ENCODE data around the gene GPR65. TPM values are rescaled to one million over a fixed set of nuclear protein-coding genes. Genes with fewer than 3 reads are reported as not detected.

The GPR65 gene
- total and polyA plus RNA-seq, 2 experiments from 2014 or later: not detected

- no peaks in the 10 kb centered on the region for H3K79me2 ChIP-seq (replicated peaks; ENCODE audit: insufficient read depth)
- H3K4me1 Mint-ChIP-seq: peaks cover 5% of the 10 kb centered on the region; the same call in 2 of the 3 replicates
- H4K20me1 ChIP-seq (replicated peaks; ENCODE audit: insufficient read depth): no peaks in the 10 kb centered on the region
- H3K9me2 ChIP-seq (ENCODE audit: insufficient read depth): peaks cover 9% of the 10 kb centered on the region; the same call in 1 of the 2 replicates
- no peak overlapping the region for H3K27ac Mint-ChIP-seq
- H3K27ac ChIP-seq (ENCODE audit: low read depth): no peak overlapping the region
- no peak overlapping the region for H2AFZ ChIP-seq
- no peaks in the 10 kb centered on the region for H3K36me3 ChIP-seq (ENCODE audit: insufficient read depth)
- H3K4me1 ChIP-seq (ENCODE audit: insufficient read depth): no peaks in the 10 kb centered on the region
- peaks cover 2% of the 10 kb centered on the region for H3K27me3 Mint-ChIP-seq (ENCODE audit: insufficient read depth, low read depth, poor library complexity)
- no peak for DNase-seq (ENCODE audit: low spot score)
- H3K4me2 ChIP-seq: no peak overlapping the region
- no peaks in the 10 kb centered on the region; the same call in 2 of the 3 replicates for H3K36me3 Mint-ChIP-seq (ENCODE audit: low read depth)
- H3K4me3 Mint-ChIP-seq: no peak overlapping the region
- ATAC-seq: no peak
- TF ChIP-seq POLR2AphosphoS5 (IDR thresholded peaks at IDR 0.05; ENCODE audit: low read depth) (no peak), NANOG (IDR thresholded peaks at IDR 0.05; ENCODE audit: borderline replicate concordance) (no peak), STAT1 (IDR thresholded peaks at IDR 0.05; ENCODE audit: unreplicated experiment) (no peak), REST (IDR thresholded peaks at IDR 0.05; ENCODE audit: unreplicated experiment) (no peak), EZH2phosphoT487 (IDR thresholded peaks at IDR 0.05; ENCODE audit: unreplicated experiment) (no peak), ETS1 (IDR thresholded peaks at IDR 0.05) (no peak), EZH2 (IDR thresholded peaks at IDR 0.05; ENCODE audit: low read depth, unreplicated experiment) (no peak), ZNF114 (CRISPR knock-in tag; IDR thresholded peaks at IDR 0.05) (no peak), CREB1 (CRISPR knock-in tag; IDR thresholded peaks at IDR 0.05; ENCODE audit: low read depth) (no peak), JUNB (IDR thresholded peaks at IDR 0.05; ENCODE audit: unreplicated experiment) (no peak), ZNF331 (CRISPR knock-in tag; IDR thresholded peaks at IDR 0.05; ENCODE audit: low read depth) (no peak)
- TF ChIP-seq, protein P1, sequence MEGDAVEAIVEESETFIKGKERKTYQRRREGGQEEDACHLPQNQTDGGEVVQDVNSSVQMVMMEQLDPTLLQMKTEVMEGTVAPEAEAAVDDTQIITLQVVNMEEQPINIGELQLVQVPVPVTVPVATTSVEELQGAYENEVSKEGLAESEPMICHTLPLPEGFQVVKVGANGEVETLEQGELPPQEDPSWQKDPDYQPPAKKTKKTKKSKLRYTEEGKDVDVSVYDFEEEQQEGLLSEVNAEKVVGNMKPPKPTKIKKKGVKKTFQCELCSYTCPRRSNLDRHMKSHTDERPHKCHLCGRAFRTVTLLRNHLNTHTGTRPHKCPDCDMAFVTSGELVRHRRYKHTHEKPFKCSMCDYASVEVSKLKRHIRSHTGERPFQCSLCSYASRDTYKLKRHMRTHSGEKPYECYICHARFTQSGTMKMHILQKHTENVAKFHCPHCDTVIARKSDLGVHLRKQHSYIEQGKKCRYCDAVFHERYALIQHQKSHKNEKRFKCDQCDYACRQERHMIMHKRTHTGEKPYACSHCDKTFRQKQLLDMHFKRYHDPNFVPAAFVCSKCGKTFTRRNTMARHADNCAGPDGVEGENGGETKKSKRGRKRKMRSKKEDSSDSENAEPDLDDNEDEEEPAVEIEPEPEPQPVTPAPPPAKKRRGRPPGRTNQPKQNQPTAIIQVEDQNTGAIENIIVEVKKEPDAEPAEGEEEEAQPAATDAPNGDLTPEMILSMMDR (conservative IDR thresholded peaks at IDR 0.05; ENCODE audit: low read depth in 2 of 2): no peak
- TF ChIP-seq, protein P2, sequence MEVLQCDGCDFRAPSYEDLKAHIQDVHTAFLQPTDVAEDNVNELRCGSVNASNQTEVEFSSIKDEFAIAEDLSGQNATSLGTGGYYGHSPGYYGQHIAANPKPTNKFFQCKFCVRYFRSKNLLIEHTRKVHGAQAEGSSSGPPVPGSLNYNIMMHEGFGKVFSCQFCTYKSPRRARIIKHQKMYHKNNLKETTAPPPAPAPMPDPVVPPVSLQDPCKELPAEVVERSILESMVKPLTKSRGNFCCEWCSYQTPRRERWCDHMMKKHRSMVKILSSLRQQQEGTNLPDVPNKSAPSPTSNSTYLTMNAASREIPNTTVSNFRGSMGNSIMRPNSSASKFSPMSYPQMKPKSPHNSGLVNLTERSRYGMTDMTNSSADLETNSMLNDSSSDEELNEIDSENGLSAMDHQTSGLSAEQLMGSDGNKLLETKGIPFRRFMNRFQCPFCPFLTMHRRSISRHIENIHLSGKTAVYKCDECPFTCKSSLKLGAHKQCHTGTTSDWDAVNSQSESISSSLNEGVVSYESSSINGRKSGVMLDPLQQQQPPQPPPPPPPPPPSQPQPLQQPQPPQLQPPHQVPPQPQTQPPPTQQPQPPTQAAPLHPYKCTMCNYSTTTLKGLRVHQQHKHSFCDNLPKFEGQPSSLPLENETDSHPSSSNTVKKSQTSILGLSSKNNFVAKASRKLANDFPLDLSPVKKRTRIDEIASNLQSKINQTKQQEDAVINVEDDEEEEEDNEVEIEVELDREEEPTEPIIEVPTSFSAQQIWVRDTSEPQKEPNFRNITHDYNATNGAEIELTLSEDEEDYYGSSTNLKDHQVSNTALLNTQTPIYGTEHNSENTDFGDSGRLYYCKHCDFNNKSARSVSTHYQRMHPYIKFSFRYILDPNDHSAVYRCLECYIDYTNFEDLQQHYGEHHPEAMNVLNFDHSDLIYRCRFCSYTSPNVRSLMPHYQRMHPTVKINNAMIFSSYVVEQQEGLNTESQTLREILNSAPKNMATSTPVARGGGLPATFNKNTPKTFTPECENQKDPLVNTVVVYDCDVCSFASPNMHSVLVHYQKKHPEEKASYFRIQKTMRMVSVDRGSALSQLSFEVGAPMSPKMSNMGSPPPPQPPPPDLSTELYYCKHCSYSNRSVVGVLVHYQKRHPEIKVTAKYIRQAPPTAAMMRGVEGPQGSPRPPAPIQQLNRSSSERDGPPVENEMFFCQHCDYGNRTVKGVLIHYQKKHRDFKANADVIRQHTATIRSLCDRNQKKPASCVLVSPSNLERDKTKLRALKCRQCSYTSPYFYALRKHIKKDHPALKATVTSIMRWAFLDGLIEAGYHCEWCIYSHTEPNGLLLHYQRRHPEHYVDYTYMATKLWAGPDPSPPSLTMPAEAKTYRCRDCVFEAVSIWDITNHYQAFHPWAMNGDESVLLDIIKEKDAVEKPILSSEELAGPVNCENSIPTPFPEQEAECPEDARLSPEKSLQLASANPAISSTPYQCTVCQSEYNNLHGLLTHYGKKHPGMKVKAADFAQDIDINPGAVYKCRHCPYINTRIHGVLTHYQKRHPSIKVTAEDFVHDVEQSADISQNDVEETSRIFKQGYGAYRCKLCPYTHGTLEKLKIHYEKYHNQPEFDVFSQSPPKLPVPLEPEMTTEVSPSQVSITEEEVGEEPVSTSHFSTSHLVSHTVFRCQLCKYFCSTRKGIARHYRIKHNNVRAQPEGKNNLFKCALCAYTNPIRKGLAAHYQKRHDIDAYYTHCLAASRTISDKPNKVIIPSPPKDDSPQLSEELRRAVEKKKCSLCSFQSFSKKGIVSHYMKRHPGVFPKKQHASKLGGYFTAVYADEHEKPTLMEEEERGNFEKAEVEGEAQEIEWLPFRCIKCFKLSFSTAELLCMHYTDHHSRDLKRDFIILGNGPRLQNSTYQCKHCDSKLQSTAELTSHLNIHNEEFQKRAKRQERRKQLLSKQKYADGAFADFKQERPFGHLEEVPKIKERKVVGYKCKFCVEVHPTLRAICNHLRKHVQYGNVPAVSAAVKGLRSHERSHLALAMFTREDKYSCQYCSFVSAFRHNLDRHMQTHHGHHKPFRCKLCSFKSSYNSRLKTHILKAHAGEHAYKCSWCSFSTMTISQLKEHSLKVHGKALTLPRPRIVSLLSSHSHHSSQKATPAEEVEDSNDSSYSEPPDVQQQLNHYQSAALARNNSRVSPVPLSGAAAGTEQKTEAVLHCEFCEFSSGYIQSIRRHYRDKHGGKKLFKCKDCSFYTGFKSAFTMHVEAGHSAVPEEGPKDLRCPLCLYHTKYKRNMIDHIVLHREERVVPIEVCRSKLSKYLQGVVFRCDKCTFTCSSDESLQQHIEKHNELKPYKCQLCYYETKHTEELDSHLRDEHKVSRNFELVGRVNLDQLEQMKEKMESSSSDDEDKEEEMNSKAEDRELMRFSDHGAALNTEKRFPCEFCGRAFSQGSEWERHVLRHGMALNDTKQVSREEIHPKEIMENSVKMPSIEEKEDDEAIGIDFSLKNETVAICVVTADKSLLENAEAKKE (CRISPR knock-in tag; IDR thresholded peaks at IDR 0.05): no peak
- H3K4me3 ChIP-seq: no peak overlapping the region
- H3K9me3 Mint-ChIP-seq: no peaks in the 10 kb centered on the region; the same call in 2 of the 3 replicates
- no peaks in the 10 kb centered on the region for H3K27me3 ChIP-seq (ENCODE audit: insufficient read depth)
- no peaks in the 10 kb centered on the region for H3F3A ChIP-seq (replicated peaks; ENCODE audit: low read depth)
Observed at GRCh38 chr14:88030892-88031291, 26.0 kb downstream of the GPR65 start.

All from GM23338 (cell line).